DOHH2 (cell line): ENCODE results near the gene GNAO1.

Experiments used
- CTCF ChIP-seq: fragments of 200-600 bp; sonication (generic); IDR thresholded peaks from one replicate; pipeline ENCODE4 v1.5.1; 2014; ENCODE audit warnings: antibody characterized with exemption, mild to moderate bottlenecking, low read depth, low read length; ENCODE audit not compliant: poor library complexity, severe bottlenecking
- EZH2phosphoT487 ChIP-seq: fragments of 200-600 bp; sonication (generic); IDR thresholded peaks from 2 replicates; pipeline ENCODE4 v1.6.1; 2017; ENCODE audit warnings: borderline replicate concordance, mild to moderate bottlenecking, antibody characterized with exemption, low read length, moderate library complexity, mixed read lengths

DNA sequence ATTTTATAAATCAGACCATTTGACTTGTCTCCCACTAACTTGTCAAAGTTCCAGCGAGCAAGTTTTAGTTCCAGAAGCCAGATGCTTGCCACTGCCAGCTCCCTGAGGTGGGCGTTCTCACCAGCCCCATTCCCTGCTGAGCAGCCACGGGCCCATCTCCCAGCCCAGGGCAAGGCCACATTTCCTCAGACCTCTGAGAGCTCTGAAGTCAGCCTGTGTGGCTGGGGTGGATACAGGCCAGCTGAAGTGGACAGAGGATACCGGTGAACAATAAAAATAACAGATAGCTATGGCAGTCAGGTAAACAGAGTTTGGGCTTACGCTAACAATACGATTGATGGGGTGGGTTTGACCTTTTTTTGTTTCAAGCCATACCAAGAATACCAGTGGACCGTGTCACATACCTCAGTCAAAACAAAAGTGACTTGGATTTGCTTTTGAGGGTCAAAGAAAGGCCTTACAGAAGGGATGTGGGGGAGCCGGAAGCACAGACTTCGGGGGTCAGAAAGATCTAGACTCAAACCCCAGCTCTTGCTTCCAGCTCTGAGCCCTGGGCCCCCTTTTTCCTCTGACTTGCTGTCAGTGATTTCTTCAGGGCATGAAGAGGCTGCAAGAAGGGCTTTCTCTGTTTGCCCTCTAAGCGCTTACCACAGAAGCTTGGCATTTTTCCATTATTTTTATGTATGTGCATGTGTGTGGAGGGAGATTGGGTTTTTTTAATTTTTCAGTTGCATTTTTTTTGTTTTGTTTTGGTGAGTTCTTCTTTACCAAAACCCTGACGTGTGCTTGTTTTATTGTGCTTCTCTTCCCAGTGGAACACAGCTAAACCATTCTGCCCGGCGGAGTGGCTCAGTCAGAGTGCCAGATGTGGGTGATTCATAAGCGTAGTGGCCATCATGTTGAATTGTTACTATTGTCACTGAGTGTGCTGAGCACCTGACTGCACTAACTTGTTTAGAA is 109.9 kb downstream of the GNAO1 start:
- TF ChIP-seq CTCF, result no peak
- TF ChIP-seq EZH2phosphoT487, result no peak
